Type B pancreatic cell (in vitro differentiated cells): ENCODE results near the gene IZUMO4. TPM values are rescaled to one million over a fixed set of nuclear protein-coding genes. Genes with fewer than 3 reads are reported as not detected.

Experiments used
- DNase-seq: peaks from one replicate; pipeline ENCODE4 v3.0.0; 2021; ENCODE audit warnings: mixed read lengths; ENCODE audit not compliant: unreplicated experiment; ENCODE audit errors: extremely low spot score
- H3K27ac Mint-ChIP-seq: 2 replicates; pipeline ENCODE4 v1.8.0; 2021; ENCODE audit warnings: mild to moderate bottlenecking, mixed read lengths
- H3K27me3 Mint-ChIP-seq: 2 replicates; pipeline ENCODE4 v1.8.0; 2021; ENCODE audit warnings: mixed read lengths
- H3K36me3 Mint-ChIP-seq: 2 replicates; pipeline ENCODE4 v1.8.0; 2021; ENCODE audit warnings: mixed read lengths
- H3K4me1 Mint-ChIP-seq: one replicate; pipeline ENCODE4 v1.8.0; 2021; ENCODE audit warnings: mixed read lengths; ENCODE audit not compliant: unreplicated experiment
- H3K4me3 Mint-ChIP-seq: 2 replicates; pipeline ENCODE4 v1.8.0; 2021; ENCODE audit warnings: mild to moderate bottlenecking, mixed read lengths
- H3K9me3 Mint-ChIP-seq: 2 replicates; pipeline ENCODE4 v1.8.0; 2021; ENCODE audit warnings: mixed read lengths
- CTCF ChIP-seq: fragments of 200-600 bp; sonication (generic); conservative IDR thresholded peaks from 2 replicates; pipeline ENCODE4 v1.5.0; 2021; ENCODE audit warnings: antibody characterized with exemption, mild to moderate bottlenecking
- total RNA-seq: library from RNA; stranded (reverse); gene quantifications from 2 replicates; pipeline ENCODE4 v1.2.1, GENCODE V29; 2021; ENCODE audit warnings: low replicate concordance

IZUMO4 gene
- total RNA-seq, 1 donor from 2014 or later, result 7.4 TPM

GRCh38 chr19:2053601-2054389 is 42.9 kb upstream of the IZUMO4 start:
- Mint-ChIP-seq H3K27ac (no peak overlapping the region), H3K4me1 (peaks cover 5% of the 10 kb centered on the region), H3K36me3 (no peaks in the 10 kb centered on the region), H3K4me3 (no peak overlapping the region), H3K27me3 (no peaks in the 10 kb centered on the region), H3K9me3 (no peaks in the 10 kb centered on the region)
- no peak for DNase-seq
- TF ChIP-seq CTCF, result no peak

- Mint-ChIP-seq H3K4me3 (no peak overlapping the region), H3K36me3 (no peaks in the 10 kb centered on the region), H3K27me3 (no peaks in the 10 kb centered on the region), H3K4me1 (peaks cover 5% of the 10 kb centered on the region), H3K27ac (peak overlapping the region; percentile 39), H3K9me3 (no peaks in the 10 kb centered on the region)
- no peak for TF ChIP-seq CTCF
- DNase-seq, result no peak
Observed at GRCh38 chr19:2054763-2055162, 42.0 kb upstream of the IZUMO4 start.

GRCh38 chr19:2055931-2056836 is 40.5 kb upstream of the IZUMO4 start:
- peaks cover 9% of the 10 kb centered on the region for H3K4me1 Mint-ChIP-seq
- H3K4me3 Mint-ChIP-seq, result peak overlapping the region; percentile 41
- no peaks in the 10 kb centered on the region for H3K27me3 Mint-ChIP-seq
- DNase-seq, result peak; percentile 69
- peak overlapping the region; percentile 39 for H3K27ac Mint-ChIP-seq
- H3K36me3 Mint-ChIP-seq, result no peaks in the 10 kb centered on the region
- H3K9me3 Mint-ChIP-seq, result no peaks in the 10 kb centered on the region
- TF ChIP-seq CTCF, result no peak

- no peaks in the 10 kb centered on the region for H3K27me3 Mint-ChIP-seq
- TF ChIP-seq CTCF, result no peak
- H3K4me1 Mint-ChIP-seq, result peaks cover 9% of the 10 kb centered on the region
- no peaks in the 10 kb centered on the region for H3K9me3 Mint-ChIP-seq
- H3K27ac Mint-ChIP-seq, result no peak overlapping the region
- no peak for DNase-seq
- no peak overlapping the region for H3K4me3 Mint-ChIP-seq
- H3K36me3 Mint-ChIP-seq, result no peaks in the 10 kb centered on the region
Observed at GRCh38 chr19:2056837-2057192, 39.9 kb upstream of the IZUMO4 start.

- peak overlapping the region; percentile 70 for H3K27ac Mint-ChIP-seq
- DNase-seq, result no peak
- no peak overlapping the region for H3K4me3 Mint-ChIP-seq
- no peak for TF ChIP-seq CTCF
- peaks cover 17% of the 10 kb centered on the region for H3K4me1 Mint-ChIP-seq
- no peaks in the 10 kb centered on the region for H3K36me3 Mint-ChIP-seq
- no peaks in the 10 kb centered on the region for H3K27me3 Mint-ChIP-seq
- H3K9me3 Mint-ChIP-seq, result no peaks in the 10 kb centered on the region
Observed at GRCh38 chr19:2057484-2058469, 38.9 kb upstream of the IZUMO4 start.
